ENCODE results near the gene CD74. TPM values are rescaled to one million over a fixed set of nuclear protein-coding genes. Genes with fewer than 3 reads are reported as not detected.
"Not testable (repeated sequence)": the region's sequence is repeated elsewhere in the genome, so short reads cannot be mapped to it uniquely, and the experiment has no call there.

The CD74 gene
- total RNA-seq, 1 experiment from 2014 or later = 12.7 TPM

GRCh38 chr5:150422075-150422474, 9.4 kb upstream of the CD74 start:
- Histone ChIP-seq H3K4me1 (ENCODE audit: control insufficient read depth, insufficient read depth, low read length) (no peaks in the 10 kb centered on the region), H3K9me3 (ENCODE audit: control insufficient read depth, insufficient read depth, low read depth, low read length) (no peaks in the 10 kb centered on the region), H3K36me3 (ENCODE audit: control insufficient read depth, insufficient read depth, low read length) (no peaks in the 10 kb centered on the region), H3K27ac (ENCODE audit: low read length) (no peak overlapping the region), H3K4me3 (ENCODE audit: low read depth in 2 of 2, low read length in 2 of 2) (no peak overlapping the region), H3K27me3 (ENCODE audit: control insufficient read depth, insufficient read depth, low read length) (no peaks in the 10 kb centered on the region)
- no peak for TF ChIP-seq POLR2AphosphoS5 (IDR thresholded peaks at IDR 0.05; ENCODE audit: low read depth, low read length)
- no peak for TF ChIP-seq SIN3A (IDR thresholded peaks at IDR 0.05; ENCODE audit: borderline replicate concordance, insufficient read depth, low read depth, low read length)
- no peak for TF ChIP-seq CTCF (IDR thresholded peaks at IDR 0.05)
- no peak for TF ChIP-seq REST (IDR thresholded peaks at IDR 0.05; ENCODE audit: insufficient read depth in 1 of 2, low read depth in 2 of 2, low read length in 1 of 2)
- no peak for TF ChIP-seq TCF7L2 (IDR thresholded peaks at IDR 0.05; ENCODE audit: low read depth, low read length)
- ChIA-PET POLR2A (no interaction called here), CTCF (no interaction called here)
- in situ Hi-C loops (cut with HindIII; ENCODE audit: low pct_unique_long_range_greater_than_20kb, low sequenced_read_pairs) = no loop called here
- ATAC-seq (peak; percentile 59), DNase-seq (ENCODE audit: low read depth, low spot score) (no peak)
- BruUV-seq (replicated peaks) = no TSS peak
- intact Hi-C loops (cut with micrococcal nuclease; ENCODE audit: unreplicated experiment) = no loop called here

- no peak for TF ChIP-seq TCF7L2 (IDR thresholded peaks at IDR 0.05; ENCODE audit: low read depth, low read length)
- no peak for TF ChIP-seq REST (IDR thresholded peaks at IDR 0.05; ENCODE audit: insufficient read depth in 1 of 2, low read depth in 2 of 2, low read length in 1 of 2)
- no peak for TF ChIP-seq CTCF (IDR thresholded peaks at IDR 0.05)
- TF ChIP-seq SIN3A (IDR thresholded peaks at IDR 0.05; ENCODE audit: borderline replicate concordance, insufficient read depth, low read depth, low read length) = no peak
- TF ChIP-seq POLR2AphosphoS5 (IDR thresholded peaks at IDR 0.05; ENCODE audit: low read depth, low read length) = no peak
- no peak for ATAC-seq
- ChIA-PET POLR2A (no interaction called here), CTCF (no interaction called here)
- H3K4me1 ChIP-seq (ENCODE audit: control insufficient read depth, insufficient read depth, low read length) = no peaks in the 10 kb centered on the region
- H3K36me3 ChIP-seq (ENCODE audit: control insufficient read depth, insufficient read depth, low read length) = no peaks in the 10 kb centered on the region
- H3K4me3 ChIP-seq (ENCODE audit: low read depth in 2 of 2, low read length in 2 of 2) = no peak overlapping the region
- no TSS peak for BruUV-seq (replicated peaks)
- no peaks in the 10 kb centered on the region for H3K9me3 ChIP-seq (ENCODE audit: control insufficient read depth, insufficient read depth, low read depth, low read length)
- H3K27me3 ChIP-seq (ENCODE audit: control insufficient read depth, insufficient read depth, low read length) = no peaks in the 10 kb centered on the region
- no peak overlapping the region for H3K27ac ChIP-seq (ENCODE audit: low read length)
- no peak for DNase-seq (ENCODE audit: low read depth, low spot score)
- intact Hi-C loops (cut with micrococcal nuclease; ENCODE audit: unreplicated experiment) = no loop called here
- in situ Hi-C loops (cut with HindIII; ENCODE audit: low pct_unique_long_range_greater_than_20kb, low sequenced_read_pairs) = no loop called here
These were observed 7.0 kb upstream of the CD74 start for GRCh38 chr5:150419630-150420270.

GRCh38 chr5:150413902-150414790, 1.4 kb upstream of the CD74 start:
- BruUV-seq (replicated peaks); H3K27ac ChIP-seq (ENCODE audit: low read length); POLR2A ChIA-PET; H3K4me3 ChIP-seq (ENCODE audit: low read depth in 2 of 2, low read length in 2 of 2); DNase-seq (ENCODE audit: low read depth, low spot score); H3K4me1 ChIP-seq (ENCODE audit: control insufficient read depth, insufficient read depth, low read length); H3K27me3 ChIP-seq (ENCODE audit: control insufficient read depth, insufficient read depth, low read length); H3K9me3 ChIP-seq (ENCODE audit: control insufficient read depth, insufficient read depth, low read depth, low read length); ATAC-seq; in situ Hi-C loops (cut with HindIII; ENCODE audit: low pct_unique_long_range_greater_than_20kb, low sequenced_read_pairs); intact Hi-C loops (cut with micrococcal nuclease; ENCODE audit: unreplicated experiment); H3K36me3 ChIP-seq (ENCODE audit: control insufficient read depth, insufficient read depth, low read length): not testable (repeated sequence)
- CTCF ChIA-PET = interaction anchor here (0.7 kb wide), 2 partner anchors 17 to 22 kb away, joined by 4 to 5 read pairs; no protein-coding TSS in a partner anchor
